H1 (cell line): Measurements from ENCODE around the gene ACOT7. TPM values are rescaled to one million over a fixed set of nuclear protein-coding genes. Genes with fewer than 3 reads are reported as not detected.

Experiments
- ASH2L ChIP-seq: fragments of 200-600, 300-600 bp; sonication (generic); IDR thresholded peaks from one replicate; pipeline ENCODE4 v1.7.1; 2017; ENCODE audit warnings: low read length
- BACH1 ChIP-seq: IDR thresholded peaks from 2 replicates; pipeline ENCODE4 v1.6.1; 2012; ENCODE audit warnings: low read length, improper control_type of control experiment
- BCL11A ChIP-seq, 2 experiments: IDR thresholded peaks; one replicate each; pipeline ENCODE4 v1.6.1; 2011; ENCODE audit warnings: low read depth in 2 of 2, low read length in 2 of 2, mild to moderate bottlenecking in 2 of 2
- CHD2 ChIP-seq: IDR thresholded peaks from 2 replicates; pipeline ENCODE4 v1.6.1; 2012; ENCODE audit warnings: low read length, improper control_type of control experiment
- CREB1 ChIP-seq: IDR thresholded peaks from 2 replicates; pipeline ENCODE4 v1.6.1; 2012; ENCODE audit warnings: inconsistent platforms
- CTBP2 ChIP-seq: IDR thresholded peaks from 2 replicates; pipeline ENCODE4 v1.7.0; 2011; ENCODE audit warnings: borderline replicate concordance, mild to moderate bottlenecking, moderate library complexity, mixed read lengths, low read length; ENCODE audit not compliant: insufficient read depth, insufficient read length
- EGR1 ChIP-seq: IDR thresholded peaks from 2 replicates; pipeline ENCODE4 v1.6.1; 2011; ENCODE audit warnings: low read depth, low read length, borderline replicate concordance
- EP300 ChIP-seq, 2 experiments: IDR thresholded peaks; 1 replicate in 1 of 2; 2 replicates in 1 of 2; pipeline ENCODE4 v1.6.1; 2011 to 2012; ENCODE audit warnings: low read depth in 2 of 2, low read length in 2 of 2, mild to moderate bottlenecking in 2 of 2, borderline replicate concordance in 1 of 2, inconsistent platforms in 1 of 2, moderate library complexity in 1 of 2
- EZH2 ChIP-seq: fragments of 200-600 bp; sonication (generic); IDR thresholded peaks from 2 replicates; pipeline ENCODE4 v1.7.1; 2012; ENCODE audit warnings: low read depth, mild to moderate bottlenecking, moderate library complexity, low read length, inconsistent platforms; ENCODE audit not compliant: severe bottlenecking
- GABPA ChIP-seq: IDR thresholded peaks from 2 replicates; pipeline ENCODE4 v1.6.1; 2011; ENCODE audit warnings: mild to moderate bottlenecking, low read length, moderate library complexity, borderline replicate concordance; ENCODE audit not compliant: insufficient read depth
- GTF2F1 ChIP-seq: IDR thresholded peaks from 2 replicates; pipeline ENCODE4 v1.6.1; 2012; ENCODE audit warnings: low read depth, low read length, improper control_type of control experiment, borderline replicate concordance
- JUND ChIP-seq: IDR thresholded peaks from 2 replicates; pipeline ENCODE4 v1.6.1; 2011; ENCODE audit warnings: mild to moderate bottlenecking, improper control_type of control experiment, low read length
- KDM4A ChIP-seq: IDR thresholded peaks from one replicate; pipeline ENCODE4 v1.7.1; 2012; ENCODE audit warnings: low read depth, mild to moderate bottlenecking, moderate library complexity, low read length, inconsistent platforms; ENCODE audit not compliant: severe bottlenecking
- NRF1 ChIP-seq: IDR thresholded peaks from 2 replicates; pipeline ENCODE4 v1.6.1; 2011; ENCODE audit warnings: mild to moderate bottlenecking, low read depth, low read length, improper control_type of control experiment
- POLR2AphosphoS5 ChIP-seq: IDR thresholded peaks from 2 replicates; pipeline ENCODE4 v1.6.1; 2011; ENCODE audit warnings: low read depth, low read length
- RBBP5 ChIP-seq: IDR thresholded peaks from 2 replicates; pipeline ENCODE4 v1.7.1; 2012; ENCODE audit warnings: low read depth, mild to moderate bottlenecking, inconsistent platforms, low read length, moderate library complexity, borderline replicate concordance
- RFX5 ChIP-seq: IDR thresholded peaks from 2 replicates; pipeline ENCODE4 v1.6.1; 2011; ENCODE audit warnings: low read depth, low read length, improper control_type of control experiment, borderline replicate concordance
- RXRA ChIP-seq: IDR thresholded peaks from 2 replicates; pipeline ENCODE4 v1.6.1; 2011; ENCODE audit warnings: low read depth, mild to moderate bottlenecking, low read length, moderate library complexity; ENCODE audit not compliant: insufficient read depth
- SIRT6 ChIP-seq: IDR thresholded peaks from one replicate; pipeline ENCODE4 v1.7.1; 2012; ENCODE audit warnings: low read length, inconsistent platforms
- SP4 ChIP-seq: IDR thresholded peaks from 2 replicates; pipeline ENCODE4 v1.6.1; 2012; ENCODE audit warnings: low read length, inconsistent platforms
- TAF1 ChIP-seq: IDR thresholded peaks from 2 replicates; pipeline ENCODE4 v1.6.1; 2011; ENCODE audit warnings: mild to moderate bottlenecking, low read depth, low read length
- TAF7 ChIP-seq: optimal IDR thresholded peaks from 2 replicates; pipeline ENCODE3; 2011; ENCODE audit warnings: low read depth, mild to moderate bottlenecking, inconsistent platforms, low read length, moderate library complexity, borderline replicate concordance
- TBP ChIP-seq: IDR thresholded peaks from 2 replicates; pipeline ENCODE4 v1.6.1; 2011; ENCODE audit warnings: low read depth, low read length, improper control_type of control experiment
- YY1 ChIP-seq: IDR thresholded peaks from 2 replicates; pipeline ENCODE4 v1.6.1; 2011; ENCODE audit warnings: low read depth, mild to moderate bottlenecking, low read length
- polyA plus RNA-seq, 7 experiments: library from polyadenylated mRNA; depleted of rRNA in 3 of 7; stranded (reverse) in 5 of 7; unstranded in 2 of 7; fragments of >200 nt in 5 of 7; fragments of 200-250 nt in 2 of 7; gene quantifications; 1 replicate in 5 of 7; 2 replicates in 1 of 7; 4 replicates in 1 of 7; pipeline versions ENCODE4 v1.2.1 to v1.2.3, GENCODE V29; 2011 to 2013; ENCODE audit warnings: missing spikeins in 2 of 7, mixed read lengths in 2 of 7
- total RNA-seq: library from RNA; stranded (reverse); fragmentation: NEBNext Ultra II Directional; extraction: Animal tissue kit (Norgen Biotek cat#: 25700); gene quantifications from 2 replicates; pipeline ENCODE4 v1.2.1, GENCODE V29; 2021
- TF ChIP-seq, protein P1 (sequence below): IDR thresholded peaks from 2 replicates; pipeline ENCODE4 v1.6.1; 2012; ENCODE audit warnings: inconsistent platforms

Gene ACOT7
- total and polyA plus RNA-seq, 2 of the 8 experiments (the other 6 are each of a cell fraction or from before 2014, with no cell fraction given): 151 to 214 TPM

DNA sequence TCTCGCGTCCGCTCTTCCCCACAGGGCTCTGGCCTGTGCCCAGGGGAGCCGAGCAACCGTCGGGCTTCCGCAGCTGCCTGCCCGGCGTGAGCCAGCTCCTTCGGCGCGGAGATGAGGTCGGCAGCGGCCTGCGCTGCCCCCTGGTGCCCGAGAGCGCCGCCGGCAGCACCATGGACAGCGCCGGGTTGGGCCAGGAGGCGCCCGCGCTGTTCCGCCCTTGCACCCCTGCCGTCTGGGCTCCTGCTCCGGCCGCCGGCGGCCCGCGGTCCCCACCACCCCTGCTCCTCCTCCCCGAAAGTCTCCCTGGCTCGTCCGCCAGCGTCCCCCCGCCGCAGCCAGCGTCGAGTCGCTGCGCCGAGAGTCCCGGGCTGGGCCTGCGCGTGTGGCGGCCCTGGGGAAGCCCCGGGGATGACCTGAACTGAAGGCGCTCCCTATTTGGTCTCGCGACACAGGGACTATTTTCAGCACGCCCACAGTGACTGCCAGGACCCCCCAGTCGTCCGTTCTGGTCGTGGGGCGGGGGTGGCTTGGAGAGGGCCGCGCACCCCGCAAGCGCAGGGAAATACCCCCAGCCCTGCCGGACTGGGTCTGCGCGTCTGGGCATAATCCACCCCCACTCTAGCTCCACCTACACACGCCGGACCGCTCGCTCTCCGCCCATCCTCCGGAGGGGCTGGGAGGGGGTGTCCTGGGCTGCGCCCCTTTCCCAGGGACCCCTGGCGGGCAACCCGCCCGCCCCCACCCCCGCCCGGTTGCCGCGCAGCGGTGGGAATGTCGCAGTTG, 148.3 kb downstream of the ACOT7 start (continued):
- TF ChIP-seq SP4 (0 out of 2 replicates have a peak, but pooled peaks have one; percentile 11), RBBP5 (0 out of 2 replicates have a peak, but pooled peaks have one; percentile 76), YY1 (peak; percentile 55), JUND (no peak), TBP (peak; percentile 55; the same call in 1 of the 2 replicates), EP300 (IDR thresholded peaks at IDR 0.05; ENCODE audit: borderline replicate concordance in 1 of 2, low read depth in 2 of 2, low read length in 2 of 2) (peak; percentile 42 to 66; a peak in 2 of 3 replicates), CHD2 (peak; percentile 7; the same call in 1 of the 2 replicates), RXRA (0 out of 2 replicates have a peak, but pooled peaks have one; percentile 47), GTF2F1 (no peak), BCL11A (IDR thresholded peaks at IDR 0.05; ENCODE audit: low read depth in 2 of 2, low read length in 2 of 2) (no peak), EZH2 (no peak), TAF7 (peak; percentile 83), SIRT6 (no peak), POLR2AphosphoS5 (0 out of 2 replicates have a peak, but pooled peaks have one; percentile 37), NRF1 (no peak), RFX5 (no peak; the same call in 1 of the 2 replicates), EGR1 (no peak; the same call in 1 of the 2 replicates), GABPA (peak; percentile 76; the same call in 1 of the 2 replicates), BACH1 (no peak), CTBP2 (peak; percentile 53), ASH2L (peak; percentile 49), TAF1 (no peak), CREB1 (no peak), KDM4A (peak; percentile 44)
- TF ChIP-seq, protein P1, sequence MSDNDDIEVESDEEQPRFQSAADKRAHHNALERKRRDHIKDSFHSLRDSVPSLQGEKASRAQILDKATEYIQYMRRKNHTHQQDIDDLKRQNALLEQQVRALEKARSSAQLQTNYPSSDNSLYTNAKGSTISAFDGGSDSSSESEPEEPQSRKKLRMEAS: peak; percentile 70
